Measurements from ENCODE around the gene CHKA. TPM values are rescaled to one million over a fixed set of nuclear protein-coding genes. Genes with fewer than 3 reads are reported as not detected.

The CHKA gene
- total and polyA plus RNA-seq, 9 of the 15 experiments (the other 6 are each of a cell fraction or from before 2014, with no cell fraction given) = 3.6 to 37.0 (median 30.2) TPM

DNA sequence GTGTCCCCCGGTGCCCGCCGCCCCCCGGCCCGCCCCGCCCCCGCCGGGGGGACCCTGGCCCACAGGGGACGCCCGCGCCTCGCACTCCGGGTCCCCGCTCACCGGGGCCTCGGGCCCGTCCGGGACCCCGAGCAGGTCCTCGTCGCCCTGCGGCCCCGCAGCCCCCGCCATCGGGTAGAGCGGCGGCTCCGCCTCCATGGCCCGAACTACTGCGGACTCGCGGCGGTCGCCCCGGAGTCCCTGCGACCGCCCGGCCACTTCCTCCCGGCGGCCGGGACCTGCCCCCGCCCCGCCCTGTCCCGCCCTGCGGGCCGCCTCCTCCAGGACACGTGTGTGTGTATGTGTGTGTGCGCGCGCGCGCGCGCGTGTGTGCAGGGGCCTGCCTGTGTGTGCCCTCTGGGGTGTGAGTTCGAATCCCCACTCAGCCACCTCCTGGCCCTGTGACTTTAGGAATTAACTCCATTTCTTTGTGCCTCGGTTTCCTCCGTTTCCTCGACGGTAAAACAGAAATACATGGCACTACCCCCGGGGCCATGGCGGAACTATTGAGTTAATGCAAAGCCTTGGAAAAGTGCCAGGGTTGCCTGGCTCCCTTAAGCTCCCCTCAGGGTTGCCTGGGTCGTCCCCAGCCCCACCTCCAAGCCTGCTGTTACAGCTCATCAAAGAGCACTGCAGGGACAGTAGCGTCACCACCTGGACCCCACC is 117.2 kb downstream of the CHKA start, which contains the start of gene UNC93B1 (continued):
- TF ChIP-seq CBX8 (IDR thresholded peaks at IDR 0.05; ENCODE audit: borderline replicate concordance, extremely low read depth, low read depth, low read length, poor library complexity, severe bottlenecking) (no peak), ZC3H11A (IDR thresholded peaks at IDR 0.05; ENCODE audit: low read depth, low read length) (no peak), ZNF717 (CRISPR knock-in tag; IDR thresholded peaks at IDR 0.05) (no peak), MEIS2 (IDR thresholded peaks at IDR 0.05; ENCODE audit: partially characterized antibody) (peak; percentile 4), ZNF24 (IDR thresholded peaks at IDR 0.05) (no peak), RUNX1 (IDR thresholded peaks at IDR 0.05; ENCODE audit: low read depth) (no peak), PYGO2 (tag; IDR thresholded peaks at IDR 0.05) (no peak), NFE2L1 (tag; IDR thresholded peaks at IDR 0.05; ENCODE audit: borderline replicate concordance, low read depth) (no peak), CHCHD3 (CRISPR knock-in tag; IDR thresholded peaks at IDR 0.05) (no peak), SIN3B (IDR thresholded peaks at IDR 0.05; ENCODE audit: low read depth) (no peak), SRSF9 (IDR thresholded peaks at IDR 0.05; ENCODE audit: borderline replicate concordance, low read depth, low read length) (no peak), E2F5 (CRISPR knock-in tag; IDR thresholded peaks at IDR 0.05) (no peak)
- TF ChIP-seq, protein P1, sequence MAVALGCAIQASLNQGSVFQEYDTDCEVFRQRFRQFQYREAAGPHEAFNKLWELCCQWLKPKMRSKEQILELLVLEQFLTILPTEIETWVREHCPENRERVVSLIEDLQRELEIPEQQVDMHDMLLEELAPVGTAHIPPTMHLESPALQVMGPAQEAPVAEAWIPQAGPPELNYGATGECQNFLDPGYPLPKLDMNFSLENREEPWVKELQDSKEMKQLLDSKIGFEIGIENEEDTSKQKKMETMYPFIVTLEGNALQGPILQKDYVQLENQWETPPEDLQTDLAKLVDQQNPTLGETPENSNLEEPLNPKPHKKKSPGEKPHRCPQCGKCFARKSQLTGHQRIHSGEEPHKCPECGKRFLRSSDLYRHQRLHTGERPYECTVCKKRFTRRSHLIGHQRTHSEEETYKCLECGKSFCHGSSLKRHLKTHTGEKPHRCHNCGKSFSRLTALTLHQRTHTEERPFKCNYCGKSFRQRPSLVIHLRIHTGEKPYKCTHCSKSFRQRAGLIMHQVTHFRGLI (CRISPR knock-in tag; IDR thresholded peaks at IDR 0.05) = no peak
- TF ChIP-seq, protein P2, sequence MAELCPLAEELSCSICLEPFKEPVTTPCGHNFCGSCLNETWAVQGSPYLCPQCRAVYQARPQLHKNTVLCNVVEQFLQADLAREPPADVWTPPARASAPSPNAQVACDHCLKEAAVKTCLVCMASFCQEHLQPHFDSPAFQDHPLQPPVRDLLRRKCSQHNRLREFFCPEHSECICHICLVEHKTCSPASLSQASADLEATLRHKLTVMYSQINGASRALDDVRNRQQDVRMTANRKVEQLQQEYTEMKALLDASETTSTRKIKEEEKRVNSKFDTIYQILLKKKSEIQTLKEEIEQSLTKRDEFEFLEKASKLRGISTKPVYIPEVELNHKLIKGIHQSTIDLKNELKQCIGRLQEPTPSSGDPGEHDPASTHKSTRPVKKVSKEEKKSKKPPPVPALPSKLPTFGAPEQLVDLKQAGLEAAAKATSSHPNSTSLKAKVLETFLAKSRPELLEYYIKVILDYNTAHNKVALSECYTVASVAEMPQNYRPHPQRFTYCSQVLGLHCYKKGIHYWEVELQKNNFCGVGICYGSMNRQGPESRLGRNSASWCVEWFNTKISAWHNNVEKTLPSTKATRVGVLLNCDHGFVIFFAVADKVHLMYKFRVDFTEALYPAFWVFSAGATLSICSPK (IDR thresholded peaks at IDR 0.05; ENCODE audit: borderline replicate concordance) = no peak
- TF ChIP-seq, protein P3, sequence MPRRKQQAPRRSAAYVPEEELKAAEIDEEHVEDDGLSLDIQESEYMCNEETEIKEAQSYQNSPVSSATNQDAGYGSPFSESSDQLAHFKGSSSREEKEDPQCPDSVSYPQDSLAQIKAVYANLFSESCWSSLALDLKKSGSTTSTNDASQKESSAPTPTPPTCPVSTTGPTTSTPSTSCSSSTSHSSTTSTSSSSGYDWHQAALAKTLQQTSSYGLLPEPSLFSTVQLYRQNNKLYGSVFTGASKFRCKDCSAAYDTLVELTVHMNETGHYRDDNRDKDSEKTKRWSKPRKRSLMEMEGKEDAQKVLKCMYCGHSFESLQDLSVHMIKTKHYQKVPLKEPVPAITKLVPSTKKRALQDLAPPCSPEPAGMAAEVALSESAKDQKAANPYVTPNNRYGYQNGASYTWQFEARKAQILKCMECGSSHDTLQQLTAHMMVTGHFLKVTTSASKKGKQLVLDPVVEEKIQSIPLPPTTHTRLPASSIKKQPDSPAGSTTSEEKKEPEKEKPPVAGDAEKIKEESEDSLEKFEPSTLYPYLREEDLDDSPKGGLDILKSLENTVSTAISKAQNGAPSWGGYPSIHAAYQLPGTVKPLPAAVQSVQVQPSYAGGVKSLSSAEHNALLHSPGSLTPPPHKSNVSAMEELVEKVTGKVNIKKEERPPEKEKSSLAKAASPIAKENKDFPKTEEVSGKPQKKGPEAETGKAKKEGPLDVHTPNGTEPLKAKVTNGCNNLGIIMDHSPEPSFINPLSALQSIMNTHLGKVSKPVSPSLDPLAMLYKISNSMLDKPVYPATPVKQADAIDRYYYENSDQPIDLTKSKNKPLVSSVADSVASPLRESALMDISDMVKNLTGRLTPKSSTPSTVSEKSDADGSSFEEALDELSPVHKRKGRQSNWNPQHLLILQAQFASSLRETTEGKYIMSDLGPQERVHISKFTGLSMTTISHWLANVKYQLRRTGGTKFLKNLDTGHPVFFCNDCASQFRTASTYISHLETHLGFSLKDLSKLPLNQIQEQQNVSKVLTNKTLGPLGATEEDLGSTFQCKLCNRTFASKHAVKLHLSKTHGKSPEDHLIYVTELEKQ (CRISPR knock-in tag; IDR thresholded peaks at IDR 0.05) = no peak
